HL-60 (cell line): ENCODE results near the gene HOXB4.

Experiments
- DNase-seq, 2 experiments: peaks; one replicate each; pipeline ENCODE4 v3.0.0-alpha.2; 2010 to 2020; ENCODE audit warnings: low read depth in 1 of 2, low spot score in 1 of 2
- H3K27ac ChIP-seq: fragments of 250-450 bp; sonication (Bioruptor Pico); replicated peaks from 2 replicates; pipeline ENCODE4 v1.5.1; 2020; ENCODE audit warnings: mild to moderate bottlenecking, moderate library complexity
- H3K27me3 ChIP-seq: fragments of 250-450 bp; sonication (Bioruptor Pico); 2 replicates; pipeline ENCODE4 v1.5.1; 2021; ENCODE audit warnings: mild to moderate bottlenecking, moderate library complexity; ENCODE audit not compliant: insufficient read depth, poor library complexity, severe bottlenecking
- H3K4me3 ChIP-seq: replicated peaks from 2 replicates; pipeline ENCODE4 v1.5.1; 2011; ENCODE audit warnings: mild to moderate bottlenecking, control low read depth, low read length; ENCODE audit not compliant: insufficient read depth
- GABPA ChIP-seq: IDR thresholded peaks from 2 replicates; pipeline ENCODE4 v1.6.1; 2012; ENCODE audit warnings: low read depth
- POLR2AphosphoS5 ChIP-seq: IDR thresholded peaks from 2 replicates; pipeline ENCODE4 v1.6.1; 2012; ENCODE audit warnings: low read depth
- SPI1 ChIP-seq: IDR thresholded peaks from 2 replicates; pipeline ENCODE4 v1.6.1; 2012; ENCODE audit warnings: low read depth, mild to moderate bottlenecking, borderline replicate concordance
- TF ChIP-seq, protein P1 (sequence below): IDR thresholded peaks from one replicate; pipeline ENCODE4 v1.5.1; 2011; ENCODE audit warnings: low read length, control low read depth, inconsistent platforms; ENCODE audit not compliant: insufficient read depth
- TF ChIP-seq, protein P2 (sequence below): IDR thresholded peaks from 2 replicates; pipeline ENCODE4 v1.6.1; 2012; ENCODE audit warnings: low read depth; ENCODE audit not compliant: insufficient replicate concordance

HOXB4 gene

DNA sequence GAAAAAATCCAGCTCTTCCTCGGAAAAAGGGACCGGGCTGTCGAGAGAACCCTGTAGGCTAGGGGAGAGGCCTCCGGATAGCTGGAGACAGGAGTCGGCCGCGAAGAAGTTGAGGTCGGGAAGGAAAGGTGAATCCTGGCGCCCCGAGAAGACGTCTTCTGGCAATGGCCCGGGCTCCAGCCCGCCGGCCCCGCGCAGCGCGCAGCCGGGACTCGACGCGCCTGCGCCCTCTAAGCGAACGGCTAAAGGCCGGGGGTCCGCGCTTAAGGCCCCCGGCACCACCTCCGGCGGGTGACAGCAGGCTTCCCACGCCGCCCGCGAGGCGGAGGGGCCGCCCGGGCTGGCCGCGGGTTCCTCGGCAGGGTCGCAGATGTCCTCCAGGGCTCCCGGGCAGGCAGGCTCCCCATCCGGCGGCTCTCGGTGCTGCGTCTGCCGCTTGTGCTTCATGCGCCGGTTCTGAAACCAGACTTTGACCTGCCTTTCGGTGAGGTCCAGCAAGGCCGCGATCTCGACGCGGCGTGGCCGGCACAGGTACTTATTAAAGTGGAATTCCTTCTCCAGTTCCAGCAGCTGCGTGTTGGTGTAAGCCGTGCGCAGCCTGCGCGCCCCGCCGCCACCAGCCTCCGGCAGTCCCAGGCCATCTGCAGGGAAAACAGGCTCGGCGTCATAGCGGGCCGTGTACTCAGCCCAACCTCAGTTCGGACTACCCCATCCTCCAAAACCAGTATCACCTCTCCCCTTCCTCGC, 34.9 kb downstream of the HOXB4 start:
- Histone ChIP-seq H3K27me3 (peaks cover 80% of the 10 kb centered on the region), H3K27ac (no peak overlapping the region), H3K4me3 (no peak overlapping the region)
- TF ChIP-seq, protein P1, sequence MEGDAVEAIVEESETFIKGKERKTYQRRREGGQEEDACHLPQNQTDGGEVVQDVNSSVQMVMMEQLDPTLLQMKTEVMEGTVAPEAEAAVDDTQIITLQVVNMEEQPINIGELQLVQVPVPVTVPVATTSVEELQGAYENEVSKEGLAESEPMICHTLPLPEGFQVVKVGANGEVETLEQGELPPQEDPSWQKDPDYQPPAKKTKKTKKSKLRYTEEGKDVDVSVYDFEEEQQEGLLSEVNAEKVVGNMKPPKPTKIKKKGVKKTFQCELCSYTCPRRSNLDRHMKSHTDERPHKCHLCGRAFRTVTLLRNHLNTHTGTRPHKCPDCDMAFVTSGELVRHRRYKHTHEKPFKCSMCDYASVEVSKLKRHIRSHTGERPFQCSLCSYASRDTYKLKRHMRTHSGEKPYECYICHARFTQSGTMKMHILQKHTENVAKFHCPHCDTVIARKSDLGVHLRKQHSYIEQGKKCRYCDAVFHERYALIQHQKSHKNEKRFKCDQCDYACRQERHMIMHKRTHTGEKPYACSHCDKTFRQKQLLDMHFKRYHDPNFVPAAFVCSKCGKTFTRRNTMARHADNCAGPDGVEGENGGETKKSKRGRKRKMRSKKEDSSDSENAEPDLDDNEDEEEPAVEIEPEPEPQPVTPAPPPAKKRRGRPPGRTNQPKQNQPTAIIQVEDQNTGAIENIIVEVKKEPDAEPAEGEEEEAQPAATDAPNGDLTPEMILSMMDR = no peak
- TF ChIP-seq SPI1 = no peak
- TF ChIP-seq, protein P2, sequence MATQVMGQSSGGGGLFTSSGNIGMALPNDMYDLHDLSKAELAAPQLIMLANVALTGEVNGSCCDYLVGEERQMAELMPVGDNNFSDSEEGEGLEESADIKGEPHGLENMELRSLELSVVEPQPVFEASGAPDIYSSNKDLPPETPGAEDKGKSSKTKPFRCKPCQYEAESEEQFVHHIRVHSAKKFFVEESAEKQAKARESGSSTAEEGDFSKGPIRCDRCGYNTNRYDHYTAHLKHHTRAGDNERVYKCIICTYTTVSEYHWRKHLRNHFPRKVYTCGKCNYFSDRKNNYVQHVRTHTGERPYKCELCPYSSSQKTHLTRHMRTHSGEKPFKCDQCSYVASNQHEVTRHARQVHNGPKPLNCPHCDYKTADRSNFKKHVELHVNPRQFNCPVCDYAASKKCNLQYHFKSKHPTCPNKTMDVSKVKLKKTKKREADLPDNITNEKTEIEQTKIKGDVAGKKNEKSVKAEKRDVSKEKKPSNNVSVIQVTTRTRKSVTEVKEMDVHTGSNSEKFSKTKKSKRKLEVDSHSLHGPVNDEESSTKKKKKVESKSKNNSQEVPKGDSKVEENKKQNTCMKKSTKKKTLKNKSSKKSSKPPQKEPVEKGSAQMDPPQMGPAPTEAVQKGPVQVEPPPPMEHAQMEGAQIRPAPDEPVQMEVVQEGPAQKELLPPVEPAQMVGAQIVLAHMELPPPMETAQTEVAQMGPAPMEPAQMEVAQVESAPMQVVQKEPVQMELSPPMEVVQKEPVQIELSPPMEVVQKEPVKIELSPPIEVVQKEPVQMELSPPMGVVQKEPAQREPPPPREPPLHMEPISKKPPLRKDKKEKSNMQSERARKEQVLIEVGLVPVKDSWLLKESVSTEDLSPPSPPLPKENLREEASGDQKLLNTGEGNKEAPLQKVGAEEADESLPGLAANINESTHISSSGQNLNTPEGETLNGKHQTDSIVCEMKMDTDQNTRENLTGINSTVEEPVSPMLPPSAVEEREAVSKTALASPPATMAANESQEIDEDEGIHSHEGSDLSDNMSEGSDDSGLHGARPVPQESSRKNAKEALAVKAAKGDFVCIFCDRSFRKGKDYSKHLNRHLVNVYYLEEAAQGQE = no peak
- TF ChIP-seq POLR2AphosphoS5 = no peak
- no peak for TF ChIP-seq GABPA
- DNase-seq = no peak

DNA sequence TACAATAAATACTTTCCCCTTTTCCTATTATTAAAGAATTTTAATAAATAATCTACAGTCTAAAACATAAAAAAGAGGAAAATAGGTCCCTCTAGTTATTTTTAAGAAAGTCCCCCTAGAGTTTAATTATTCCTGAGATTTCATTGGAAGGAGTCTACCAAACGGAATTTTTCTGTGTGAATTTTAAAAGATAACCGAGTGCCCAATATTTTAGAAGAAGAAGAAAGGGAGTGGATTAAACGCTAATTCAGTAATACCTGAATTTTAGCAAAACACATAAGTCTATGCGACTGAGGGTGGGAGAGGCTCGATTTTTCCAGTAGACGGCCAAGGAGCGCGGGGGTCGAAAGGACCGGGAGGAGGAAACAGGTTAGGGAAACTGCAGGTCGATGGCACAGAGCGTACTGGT, 35.4 kb downstream of the HOXB4 start:
- Histone ChIP-seq H3K27me3 (peaks cover 74% of the 10 kb centered on the region), H3K4me3 (no peak overlapping the region), H3K27ac (no peak overlapping the region)
- no peak for DNase-seq
- no peak for TF ChIP-seq POLR2AphosphoS5
- TF ChIP-seq GABPA = no peak
- no peak for TF ChIP-seq SPI1
- TF ChIP-seq, protein P1 = no peak
- TF ChIP-seq, protein P2 = no peak

DNA sequence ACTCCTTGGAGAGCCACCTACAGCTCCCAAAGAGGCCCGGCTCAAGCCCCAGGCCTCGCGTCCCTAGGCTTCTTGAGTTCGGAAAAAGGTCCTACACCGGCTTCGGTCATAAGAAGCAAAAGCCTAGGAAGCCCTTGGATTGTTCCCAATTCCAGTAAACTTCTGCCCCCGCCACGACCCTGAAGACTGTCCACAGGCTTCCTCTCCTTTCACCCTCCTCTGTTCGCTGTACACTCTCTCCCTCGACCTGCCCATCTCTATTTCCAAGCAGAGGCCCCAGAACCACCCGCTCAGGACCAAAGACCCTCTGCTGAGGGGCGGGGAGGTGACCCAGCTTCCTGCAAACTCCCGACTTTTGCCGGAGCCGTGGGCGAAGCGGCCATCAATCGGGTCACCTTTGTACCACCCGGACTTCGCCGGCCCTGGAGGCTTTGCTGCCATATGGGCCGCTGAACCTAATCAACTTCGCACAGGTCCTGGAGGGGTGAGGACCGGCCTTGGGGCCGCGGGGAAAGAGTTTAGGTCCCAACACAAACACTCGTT, 36.0 kb downstream of the HOXB4 start:
- H3K4me3 ChIP-seq = no peak overlapping the region
- peaks cover 69% of the 10 kb centered on the region for H3K27me3 ChIP-seq
- H3K27ac ChIP-seq = no peak overlapping the region
- TF ChIP-seq SPI1 = no peak
- TF ChIP-seq, protein P1 = no peak
- no peak for TF ChIP-seq POLR2AphosphoS5
- TF ChIP-seq, protein P2 = no peak
- TF ChIP-seq GABPA = no peak
- DNase-seq = no peak
